GM12801 (cell line): Measurements from ENCODE around the gene PPIE.

Experiments
- TF ChIP-seq, protein P1 (sequence below): IDR thresholded peaks from one replicate; pipeline ENCODE4 v1.5.1; 2011; ENCODE audit warnings: control low read depth; ENCODE audit not compliant: insufficient read length; ENCODE audit errors: extremely low read depth

PPIE gene

GRCh38 chr1:39694026-39694425, 44.7 kb upstream of the PPIE start:
- TF ChIP-seq, protein P1, sequence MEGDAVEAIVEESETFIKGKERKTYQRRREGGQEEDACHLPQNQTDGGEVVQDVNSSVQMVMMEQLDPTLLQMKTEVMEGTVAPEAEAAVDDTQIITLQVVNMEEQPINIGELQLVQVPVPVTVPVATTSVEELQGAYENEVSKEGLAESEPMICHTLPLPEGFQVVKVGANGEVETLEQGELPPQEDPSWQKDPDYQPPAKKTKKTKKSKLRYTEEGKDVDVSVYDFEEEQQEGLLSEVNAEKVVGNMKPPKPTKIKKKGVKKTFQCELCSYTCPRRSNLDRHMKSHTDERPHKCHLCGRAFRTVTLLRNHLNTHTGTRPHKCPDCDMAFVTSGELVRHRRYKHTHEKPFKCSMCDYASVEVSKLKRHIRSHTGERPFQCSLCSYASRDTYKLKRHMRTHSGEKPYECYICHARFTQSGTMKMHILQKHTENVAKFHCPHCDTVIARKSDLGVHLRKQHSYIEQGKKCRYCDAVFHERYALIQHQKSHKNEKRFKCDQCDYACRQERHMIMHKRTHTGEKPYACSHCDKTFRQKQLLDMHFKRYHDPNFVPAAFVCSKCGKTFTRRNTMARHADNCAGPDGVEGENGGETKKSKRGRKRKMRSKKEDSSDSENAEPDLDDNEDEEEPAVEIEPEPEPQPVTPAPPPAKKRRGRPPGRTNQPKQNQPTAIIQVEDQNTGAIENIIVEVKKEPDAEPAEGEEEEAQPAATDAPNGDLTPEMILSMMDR, result no peak

DNA sequence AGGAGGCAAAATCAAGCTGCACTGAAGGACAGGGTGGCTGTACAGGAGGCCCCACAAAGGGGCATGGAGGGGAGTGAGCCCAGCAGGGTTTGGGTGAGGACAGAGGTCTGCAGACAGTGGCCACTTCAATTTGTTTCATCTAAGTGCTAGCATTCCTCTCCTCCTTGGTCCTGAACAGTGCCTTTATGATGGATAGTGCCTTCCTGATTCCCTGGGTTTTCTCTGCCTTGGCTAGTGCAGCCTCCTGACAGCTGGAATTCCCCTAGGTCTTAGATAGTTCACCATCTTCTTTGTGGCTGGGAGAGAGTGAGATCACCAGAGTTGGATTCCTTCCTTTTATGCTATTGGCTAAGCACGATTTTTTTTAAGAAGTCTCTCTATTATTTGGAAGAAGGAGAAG, 43.7 kb upstream of the PPIE start:
- TF ChIP-seq, protein P1, result no peak

DNA sequence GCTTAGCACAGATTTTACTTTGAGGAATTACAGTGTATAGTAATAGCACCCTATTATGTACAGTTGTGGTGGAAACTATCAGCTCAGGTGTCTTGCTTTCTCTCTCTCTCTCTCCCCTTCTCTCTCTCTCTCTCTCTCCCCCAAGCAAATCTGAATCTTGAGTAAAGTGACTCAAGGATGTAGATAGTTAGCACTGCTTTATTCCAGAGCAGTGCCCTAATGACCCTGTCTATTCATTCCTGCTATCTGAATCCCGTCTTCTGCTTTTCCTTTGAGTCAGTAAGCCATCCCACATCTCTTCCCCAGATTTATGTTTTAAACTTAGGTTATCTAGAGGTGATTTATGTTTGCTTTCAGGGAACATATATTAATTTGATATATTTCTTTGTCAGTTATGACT, 42.2 kb upstream of the PPIE start:
- TF ChIP-seq, protein P1, result no peak

DNA sequence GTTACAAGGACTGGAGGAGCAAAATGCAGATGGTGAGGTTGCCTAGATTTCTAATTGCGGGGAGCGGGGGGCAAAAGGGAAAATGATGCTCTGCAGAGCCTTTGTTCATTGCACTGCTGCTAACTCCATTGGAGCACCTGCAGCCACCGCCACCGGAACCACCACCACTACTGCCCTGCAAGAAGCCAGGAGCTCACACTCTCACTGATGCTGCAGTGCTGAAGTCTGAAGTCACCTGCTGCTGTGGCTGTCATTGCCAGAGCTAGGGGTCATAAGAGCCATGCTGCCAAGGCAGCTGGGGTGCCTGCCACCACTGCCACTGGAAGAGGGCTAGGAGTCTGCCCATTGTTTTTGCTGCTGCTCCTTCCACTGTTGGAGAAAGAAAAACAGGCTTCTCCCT, 40.1 kb upstream of the PPIE start:
- TF ChIP-seq, protein P1, result no peak

GRCh38 chr1:39699419-39699818, 39.3 kb upstream of the PPIE start:
- TF ChIP-seq, protein P1, result no peak

- TF ChIP-seq, protein P1, result no peak
Measured at GRCh38 chr1:39700348-39700747, 38.3 kb upstream of the PPIE start.

GRCh38 chr1:39701049-39701439, 37.6 kb upstream of the PPIE start:
- TF ChIP-seq, protein P1, result no peak

GRCh38 chr1:39704757-39705156, 33.9 kb upstream of the PPIE start:
- TF ChIP-seq, protein P1, result no peak
